A549 (cell line): ENCODE results near the gene UMAD1.

Experiments
- CHD2 ChIP-seq: fragments of 150-350 bp; IDR thresholded peaks from 2 replicates; pipeline ENCODE4 v1.6.1; 2014; ENCODE audit warnings: low read length; ENCODE audit not compliant: partially characterized antibody
- JUN ChIP-seq, 2 experiments: fragments of >200 bp; sonication (Bioruptor Twin); formaldehyde crosslinking; IDR thresholded peaks; 2 replicates in 1 of 2; 3 replicates in 1 of 2; pipeline ENCODE4 v1.6.1; 2016 to 2017
- JUNB ChIP-seq: fragments of >200 bp; sonication (Bioruptor Twin); formaldehyde crosslinking; IDR thresholded peaks from 2 replicates; pipeline ENCODE4 v1.6.1; 2016
- KDM5A ChIP-seq: fragments of 200-600 bp; sonication (generic); IDR thresholded peaks from 2 replicates; pipeline ENCODE4 v1.6.1; 2016; ENCODE audit warnings: antibody characterized with exemption, mild to moderate bottlenecking
- POLR2A ChIP-seq: IDR thresholded peaks from 2 replicates; pipeline ENCODE4 v1.6.1; 2012; ENCODE audit warnings: mild to moderate bottlenecking, low read length
- RCOR1 ChIP-seq: fragments of 150-350 bp; IDR thresholded peaks from 2 replicates; pipeline ENCODE4 v1.6.1; 2014; ENCODE audit warnings: antibody characterized with exemption, low read length, low read depth
- RFX5 ChIP-seq: fragments of 450-650 bp; IDR thresholded peaks from 2 replicates; pipeline ENCODE4 v1.7.1; 2014; ENCODE audit warnings: antibody characterized with exemption, mild to moderate bottlenecking, moderate library complexity
- TF ChIP-seq, protein P1 (sequence below): fragments of >200 bp; sonication (Bioruptor Twin); formaldehyde crosslinking; IDR thresholded peaks from 3 replicates; pipeline ENCODE4 v1.5.1; 2016
- TF ChIP-seq, protein P2 (sequence below): IDR thresholded peaks from 2 replicates; pipeline ENCODE4 v1.6.1; 2012
- TF ChIP-seq, protein P3 (sequence below): IDR thresholded peaks from 2 replicates; pipeline ENCODE4 v1.6.1; 2012

DNA sequence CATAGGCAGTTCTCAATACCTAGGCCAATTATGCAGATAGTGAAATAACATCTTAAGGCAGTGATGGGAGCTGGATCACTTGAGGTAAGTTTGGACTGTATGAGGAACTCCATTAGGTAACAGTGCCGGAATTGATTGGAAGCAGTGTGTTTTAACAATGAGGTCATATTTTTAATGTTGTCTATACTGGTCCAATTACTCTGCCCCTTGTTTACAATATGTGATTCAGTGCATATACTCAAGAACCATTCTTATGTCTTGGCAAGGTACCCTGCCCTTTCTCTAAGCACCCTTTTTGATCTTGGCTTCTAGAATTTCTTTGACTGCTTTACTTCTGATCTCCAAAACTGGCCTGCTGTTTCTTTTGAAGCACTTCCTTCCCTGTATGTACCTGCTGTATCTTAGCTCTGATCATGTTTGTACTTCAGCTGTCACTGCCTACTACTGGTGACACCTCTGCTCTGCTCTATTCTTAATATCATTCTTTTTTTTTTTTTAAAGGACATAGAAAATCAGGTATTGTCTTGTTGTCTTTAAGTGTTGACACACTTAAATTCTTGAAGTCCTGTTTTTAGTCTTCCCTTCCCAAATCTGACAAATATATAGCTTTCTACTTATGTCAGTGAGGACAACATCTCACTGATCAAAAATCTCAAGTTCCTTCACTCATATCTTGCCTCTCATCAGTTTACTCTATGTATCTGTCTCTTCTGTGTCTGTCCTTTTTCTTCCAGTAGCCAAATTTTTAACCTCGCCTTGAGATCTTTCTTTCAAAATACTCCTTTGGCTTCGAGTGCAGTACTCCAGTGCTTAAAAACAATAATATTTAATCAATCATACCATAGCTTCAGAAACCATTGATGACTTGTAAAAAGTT lies 124.2 kb downstream of the UMAD1 start:
- TF ChIP-seq, protein P1, sequence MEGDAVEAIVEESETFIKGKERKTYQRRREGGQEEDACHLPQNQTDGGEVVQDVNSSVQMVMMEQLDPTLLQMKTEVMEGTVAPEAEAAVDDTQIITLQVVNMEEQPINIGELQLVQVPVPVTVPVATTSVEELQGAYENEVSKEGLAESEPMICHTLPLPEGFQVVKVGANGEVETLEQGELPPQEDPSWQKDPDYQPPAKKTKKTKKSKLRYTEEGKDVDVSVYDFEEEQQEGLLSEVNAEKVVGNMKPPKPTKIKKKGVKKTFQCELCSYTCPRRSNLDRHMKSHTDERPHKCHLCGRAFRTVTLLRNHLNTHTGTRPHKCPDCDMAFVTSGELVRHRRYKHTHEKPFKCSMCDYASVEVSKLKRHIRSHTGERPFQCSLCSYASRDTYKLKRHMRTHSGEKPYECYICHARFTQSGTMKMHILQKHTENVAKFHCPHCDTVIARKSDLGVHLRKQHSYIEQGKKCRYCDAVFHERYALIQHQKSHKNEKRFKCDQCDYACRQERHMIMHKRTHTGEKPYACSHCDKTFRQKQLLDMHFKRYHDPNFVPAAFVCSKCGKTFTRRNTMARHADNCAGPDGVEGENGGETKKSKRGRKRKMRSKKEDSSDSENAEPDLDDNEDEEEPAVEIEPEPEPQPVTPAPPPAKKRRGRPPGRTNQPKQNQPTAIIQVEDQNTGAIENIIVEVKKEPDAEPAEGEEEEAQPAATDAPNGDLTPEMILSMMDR, result no peak
- TF ChIP-seq RCOR1 (no peak), POLR2A (no peak), RFX5 (no peak), CHD2 (no peak), JUNB (no peak), JUN (IDR thresholded peaks at IDR 0.05) (no peak), KDM5A (no peak)
- TF ChIP-seq, protein P2, sequence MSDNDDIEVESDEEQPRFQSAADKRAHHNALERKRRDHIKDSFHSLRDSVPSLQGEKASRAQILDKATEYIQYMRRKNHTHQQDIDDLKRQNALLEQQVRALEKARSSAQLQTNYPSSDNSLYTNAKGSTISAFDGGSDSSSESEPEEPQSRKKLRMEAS, result no peak
- TF ChIP-seq, protein P3, sequence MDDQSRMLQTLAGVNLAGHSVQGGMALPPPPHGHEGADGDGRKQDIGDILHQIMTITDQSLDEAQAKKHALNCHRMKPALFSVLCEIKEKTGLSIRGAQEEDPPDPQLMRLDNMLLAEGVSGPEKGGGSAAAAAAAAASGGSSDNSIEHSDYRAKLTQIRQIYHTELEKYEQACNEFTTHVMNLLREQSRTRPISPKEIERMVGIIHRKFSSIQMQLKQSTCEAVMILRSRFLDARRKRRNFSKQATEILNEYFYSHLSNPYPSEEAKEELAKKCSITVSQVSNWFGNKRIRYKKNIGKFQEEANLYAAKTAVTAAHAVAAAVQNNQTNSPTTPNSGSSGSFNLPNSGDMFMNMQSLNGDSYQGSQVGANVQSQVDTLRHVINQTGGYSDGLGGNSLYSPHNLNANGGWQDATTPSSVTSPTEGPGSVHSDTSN, result no peak
